IPS-18a (cell line): ENCODE data around the gene COL15A1.

ENCODE experiments used
- H3K27ac ChIP-seq: one replicate; pipeline ENCODE4 v1.5.1; 2013; ENCODE audit warnings: low read length
- H3K27me3 ChIP-seq: one replicate; pipeline ENCODE4 v1.6.1; 2013; ENCODE audit warnings: mild to moderate bottlenecking, low read length; ENCODE audit not compliant: control insufficient read depth, insufficient read depth
- H3K36me3 ChIP-seq: one replicate; pipeline ENCODE4 v1.6.1; 2013; ENCODE audit warnings: low read depth, low read length; ENCODE audit not compliant: control insufficient read depth
- H3K4me1 ChIP-seq: one replicate; pipeline ENCODE4 v1.6.1; 2013; ENCODE audit warnings: low read depth, low read length; ENCODE audit not compliant: control insufficient read depth
- H3K4me3 ChIP-seq: one replicate; pipeline ENCODE4 v1.5.1; 2013; ENCODE audit warnings: low read length
- H3K9ac ChIP-seq: one replicate; pipeline ENCODE4 v1.6.1; 2013; ENCODE audit warnings: mild to moderate bottlenecking, low read length, moderate library complexity
- H3K9me3 ChIP-seq: one replicate; pipeline ENCODE4 v1.6.1; 2013; ENCODE audit warnings: low read depth, low read length; ENCODE audit not compliant: control insufficient read depth

Gene COL15A1

GRCh38 chr9:99071313-99072039, 127.8 kb downstream of the COL15A1 start:
- H3K4me1 ChIP-seq = no peaks in the 10 kb centered on the region
- H3K27ac ChIP-seq = no peak overlapping the region
- H3K4me3 ChIP-seq = no peak overlapping the region
- H3K9ac ChIP-seq = no peak overlapping the region
- no peaks in the 10 kb centered on the region for H3K9me3 ChIP-seq
- H3K27me3 ChIP-seq = no peaks in the 10 kb centered on the region
- H3K36me3 ChIP-seq = no peaks in the 10 kb centered on the region

DNA sequence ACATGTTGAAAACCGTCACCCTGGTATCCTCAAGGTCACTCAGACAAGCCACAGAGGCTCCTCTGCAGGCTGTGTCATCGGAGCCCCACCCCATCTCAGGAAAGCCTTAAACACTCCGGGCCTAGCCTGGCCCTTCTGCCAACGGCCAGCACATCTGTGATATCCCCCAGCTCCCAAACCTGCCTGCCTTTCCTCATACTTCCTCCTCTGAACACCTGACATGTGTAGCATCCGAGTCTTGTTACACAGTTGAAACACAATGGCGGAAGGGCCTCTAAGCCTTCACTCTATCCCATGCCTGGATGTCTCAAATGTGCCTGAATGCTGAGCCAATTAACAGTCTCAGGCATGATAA, 128.3 kb downstream of the COL15A1 start:
- no peaks in the 10 kb centered on the region for H3K9me3 ChIP-seq
- H3K27me3 ChIP-seq = no peaks in the 10 kb centered on the region
- H3K36me3 ChIP-seq = no peaks in the 10 kb centered on the region
- no peak overlapping the region for H3K9ac ChIP-seq
- H3K4me3 ChIP-seq = no peak overlapping the region
- H3K27ac ChIP-seq = no peak overlapping the region
- no peaks in the 10 kb centered on the region for H3K4me1 ChIP-seq

DNA sequence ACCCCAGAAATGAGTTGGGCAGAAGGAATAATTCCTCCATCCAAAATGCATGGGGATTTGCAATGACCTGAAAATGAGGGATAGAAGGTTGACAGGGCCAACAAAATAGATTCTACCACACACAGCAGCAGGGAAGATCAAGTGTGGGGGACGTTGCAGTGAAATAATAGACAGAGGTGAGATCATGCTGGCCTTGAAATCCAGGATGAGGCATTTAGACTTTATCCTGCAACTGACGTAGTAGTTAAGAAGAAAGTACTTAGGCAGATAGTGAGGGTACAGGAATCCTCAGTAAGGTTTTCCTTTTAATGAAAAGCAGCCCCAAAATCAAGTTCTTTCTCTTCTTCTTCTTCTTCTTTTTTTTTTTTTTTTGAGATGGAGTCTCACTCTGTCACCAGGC, 129.6 kb downstream of the COL15A1 start:
- Histone ChIP-seq H3K9me3 (no peaks in the 10 kb centered on the region), H3K27me3 (no peaks in the 10 kb centered on the region), H3K36me3 (no peaks in the 10 kb centered on the region), H3K4me1 (no peaks in the 10 kb centered on the region), H3K4me3 (no peak overlapping the region), H3K27ac (no peak overlapping the region), H3K9ac (no peak overlapping the region)

DNA sequence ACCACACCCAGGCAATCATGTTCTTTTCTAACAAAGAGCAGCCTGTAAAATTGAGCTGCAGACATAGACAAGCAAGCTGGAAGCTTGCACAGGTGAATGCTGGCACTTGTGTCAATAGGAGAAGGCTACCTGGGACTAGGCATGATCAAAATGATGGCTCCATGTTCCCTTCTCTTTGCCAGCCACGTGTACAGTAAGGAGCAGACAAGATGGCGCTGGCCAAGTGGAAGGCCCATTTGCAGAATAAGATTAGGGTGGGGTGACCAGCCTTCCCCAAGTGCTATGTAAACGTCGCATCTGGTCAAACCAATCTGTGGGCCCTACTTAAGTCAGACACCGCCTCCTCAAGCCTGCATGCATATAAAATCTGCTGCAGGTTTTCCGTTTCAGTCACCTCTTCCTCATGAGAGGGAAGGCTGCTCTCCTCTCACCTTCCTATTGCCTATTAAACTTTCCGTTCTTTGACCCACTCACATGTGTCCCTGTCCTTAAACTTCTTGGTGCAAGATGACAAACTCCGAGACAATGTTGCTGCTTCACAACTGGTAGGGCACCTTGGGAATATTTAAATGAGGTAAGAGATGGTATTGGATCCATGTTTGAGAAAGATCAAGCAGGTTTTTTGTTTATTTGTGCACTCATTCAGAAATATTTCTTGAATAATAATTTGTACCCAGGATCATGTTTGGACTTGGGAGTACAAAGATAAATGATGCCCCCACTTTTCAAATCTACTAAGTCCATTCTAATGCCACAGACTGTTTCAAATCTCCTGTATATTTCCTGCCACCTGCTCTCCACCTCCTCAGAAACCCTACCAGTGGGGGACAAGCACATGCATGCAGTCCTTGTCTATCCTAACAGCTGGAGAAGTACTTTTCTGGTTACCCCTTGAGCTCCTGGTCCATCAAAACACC, 130.5 kb downstream of the COL15A1 start:
- Histone ChIP-seq H3K27me3 (no peaks in the 10 kb centered on the region), H3K27ac (no peak overlapping the region), H3K9ac (no peak overlapping the region), H3K4me3 (no peak overlapping the region), H3K4me1 (peaks cover 6% of the 10 kb centered on the region), H3K9me3 (no peaks in the 10 kb centered on the region), H3K36me3 (no peaks in the 10 kb centered on the region)

- no peak overlapping the region for H3K9ac ChIP-seq
- H3K4me3 ChIP-seq = no peak overlapping the region
- H3K27me3 ChIP-seq = no peaks in the 10 kb centered on the region
- H3K27ac ChIP-seq = no peak overlapping the region
- no peaks in the 10 kb centered on the region for H3K9me3 ChIP-seq
- peaks cover 6% of the 10 kb centered on the region for H3K4me1 ChIP-seq
- no peaks in the 10 kb centered on the region for H3K36me3 ChIP-seq
Observed at GRCh38 chr9:99074902-99075245, 131.2 kb downstream of the COL15A1 start.

DNA sequence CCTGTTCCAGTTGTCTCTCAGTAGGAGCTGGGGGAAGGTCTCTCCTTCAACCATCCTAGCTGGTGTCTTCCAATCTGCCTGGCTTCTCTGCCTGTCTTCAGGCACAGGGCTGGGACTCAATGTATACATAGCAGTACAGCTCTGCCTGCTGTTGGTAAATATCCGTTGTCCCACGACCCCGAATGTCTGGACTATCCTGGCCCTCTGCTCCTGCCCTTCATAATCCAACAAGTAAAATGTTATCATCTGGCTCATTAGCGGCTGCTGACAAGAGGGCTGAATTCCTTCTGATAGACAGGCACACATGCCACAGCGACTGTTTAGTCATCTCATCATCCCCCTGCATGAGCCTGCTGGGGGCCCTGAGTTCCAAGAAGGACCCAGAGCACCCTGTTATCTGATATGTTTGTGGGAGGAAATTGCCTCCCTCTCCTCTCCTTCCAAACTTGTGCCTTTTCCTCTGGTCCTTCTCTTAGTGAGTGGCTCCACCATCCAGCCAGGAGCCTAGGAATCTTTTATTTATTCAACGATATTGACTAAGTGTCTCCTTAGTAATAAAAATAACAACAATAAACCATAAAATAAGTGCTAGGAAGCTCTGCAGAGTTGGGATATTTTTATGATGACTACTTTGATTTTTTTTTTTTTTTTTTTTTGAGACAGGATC, 131.7 kb downstream of the COL15A1 start:
- Histone ChIP-seq H3K4me3 (no peak overlapping the region), H3K4me1 (peaks cover 6% of the 10 kb centered on the region), H3K27me3 (no peaks in the 10 kb centered on the region), H3K36me3 (no peaks in the 10 kb centered on the region), H3K9me3 (no peaks in the 10 kb centered on the region), H3K9ac (no peak overlapping the region), H3K27ac (no peak overlapping the region)

DNA sequence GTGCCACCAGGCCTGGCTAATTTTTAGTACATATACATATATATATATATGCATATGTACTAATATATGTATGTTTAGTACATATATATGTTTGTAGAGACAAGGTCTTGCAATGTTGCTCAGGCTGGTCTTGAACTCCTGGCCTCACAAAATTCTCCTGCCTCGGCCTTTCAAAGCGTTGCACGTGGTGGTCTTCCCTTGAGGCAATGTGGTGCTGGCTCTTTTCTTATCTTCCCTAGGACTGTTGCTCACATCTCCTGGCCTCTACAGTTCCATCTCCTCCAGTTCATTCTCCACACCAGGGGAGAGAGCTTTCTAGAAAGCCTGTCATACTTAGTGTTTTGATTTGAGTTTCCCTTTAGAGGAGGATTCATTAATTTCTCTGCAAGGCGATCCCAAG, 132.3 kb downstream of the COL15A1 start:
- H3K4me3 ChIP-seq = no peak overlapping the region
- no peaks in the 10 kb centered on the region for H3K36me3 ChIP-seq
- no peak overlapping the region for H3K9ac ChIP-seq
- no peak overlapping the region for H3K27ac ChIP-seq
- H3K27me3 ChIP-seq = no peaks in the 10 kb centered on the region
- no peaks in the 10 kb centered on the region for H3K9me3 ChIP-seq
- H3K4me1 ChIP-seq = peaks cover 6% of the 10 kb centered on the region

DNA sequence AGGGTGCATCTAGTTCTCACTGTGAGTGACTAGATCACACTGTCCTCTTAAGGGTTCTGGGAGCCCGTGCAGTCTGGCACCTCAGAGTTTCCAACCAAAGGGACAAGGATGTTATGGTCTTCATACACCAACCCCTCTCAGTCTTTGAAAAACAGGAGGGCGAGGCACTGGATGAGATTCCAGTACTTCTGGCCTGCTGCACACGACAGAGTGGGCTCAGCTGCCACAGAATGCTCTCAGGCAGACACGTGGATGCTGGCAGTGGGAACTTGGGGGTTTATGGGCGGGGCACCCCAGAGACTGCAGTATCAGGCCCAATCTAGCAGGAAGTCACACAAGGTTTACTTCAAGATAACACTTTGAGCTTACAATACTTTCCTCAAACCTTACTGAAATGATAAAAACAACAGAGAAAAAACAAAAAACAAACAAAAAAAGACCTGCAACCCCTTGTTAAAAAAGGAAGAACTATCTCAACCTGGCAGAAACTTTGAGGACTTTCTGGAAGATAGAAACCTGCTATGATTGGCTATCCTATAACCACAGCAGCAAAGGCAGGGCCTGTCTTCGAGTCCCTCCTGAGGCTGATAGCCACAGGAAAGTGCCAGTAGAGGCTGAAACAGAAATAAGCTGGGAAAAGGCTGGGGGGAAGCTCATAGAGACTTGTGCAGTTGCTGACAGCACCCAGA, 132.9 kb downstream of the COL15A1 start:
- no peaks in the 10 kb centered on the region for H3K36me3 ChIP-seq
- H3K4me1 ChIP-seq = peaks cover 6% of the 10 kb centered on the region
- H3K27ac ChIP-seq = no peak overlapping the region
- H3K9ac ChIP-seq = no peak overlapping the region
- no peaks in the 10 kb centered on the region for H3K27me3 ChIP-seq
- no peak overlapping the region for H3K4me3 ChIP-seq
- no peaks in the 10 kb centered on the region for H3K9me3 ChIP-seq

DNA sequence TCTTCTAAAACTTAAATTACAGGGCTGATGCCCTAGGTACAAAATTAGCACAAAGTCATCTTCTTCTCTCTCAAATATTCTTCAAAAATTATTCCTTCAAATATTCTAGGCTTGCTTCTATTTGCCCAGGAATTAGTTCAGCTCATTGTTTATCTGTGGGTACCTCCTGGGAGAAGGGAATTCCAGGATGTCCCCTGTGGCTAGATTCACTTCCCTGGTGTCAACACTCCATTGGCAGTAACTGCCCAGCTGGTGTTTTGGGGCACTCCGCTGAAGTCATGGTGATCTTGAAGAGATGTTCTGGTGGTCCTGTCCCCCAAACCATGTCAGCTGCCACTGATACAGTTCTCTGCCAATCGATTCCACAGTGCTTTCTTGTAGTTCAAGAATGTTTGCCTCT, 135.0 kb downstream of the COL15A1 start:
- H3K27ac ChIP-seq = no peak overlapping the region
- H3K4me1 ChIP-seq = peaks cover 6% of the 10 kb centered on the region
- no peak overlapping the region for H3K4me3 ChIP-seq

DNA sequence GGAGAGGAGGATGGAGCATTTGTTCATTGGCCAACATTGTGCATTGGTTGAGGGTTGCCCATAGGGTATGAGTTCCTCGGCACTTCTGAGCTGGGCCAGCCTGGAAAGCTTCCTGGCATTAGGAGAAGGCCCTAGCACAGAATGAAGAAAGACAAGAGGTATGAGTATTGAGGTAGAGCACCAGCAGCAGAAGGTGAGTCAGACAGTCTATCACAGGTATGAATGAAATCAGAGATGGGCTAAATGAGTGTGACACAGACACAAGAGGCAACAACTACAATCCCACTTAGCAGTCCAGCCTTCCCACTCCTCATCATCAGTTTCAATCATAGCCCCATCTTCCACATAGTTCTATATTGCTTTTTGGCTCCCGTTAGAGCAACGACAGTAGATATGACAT, 135.8 kb downstream of the COL15A1 start:
- no peaks in the 10 kb centered on the region for H3K9me3 ChIP-seq
- peaks cover 6% of the 10 kb centered on the region for H3K4me1 ChIP-seq
- H3K27ac ChIP-seq = no peak overlapping the region
- no peak overlapping the region for H3K9ac ChIP-seq
- H3K27me3 ChIP-seq = no peaks in the 10 kb centered on the region
- H3K4me3 ChIP-seq = no peak overlapping the region
- no peaks in the 10 kb centered on the region for H3K36me3 ChIP-seq

More for the DNA sequence above, 135.0 kb downstream of the COL15A1 start:
- Histone ChIP-seq H3K27me3 (no peaks in the 10 kb centered on the region), H3K9ac (no peak overlapping the region), H3K9me3 (no peaks in the 10 kb centered on the region), H3K36me3 (no peaks in the 10 kb centered on the region)

DNA sequence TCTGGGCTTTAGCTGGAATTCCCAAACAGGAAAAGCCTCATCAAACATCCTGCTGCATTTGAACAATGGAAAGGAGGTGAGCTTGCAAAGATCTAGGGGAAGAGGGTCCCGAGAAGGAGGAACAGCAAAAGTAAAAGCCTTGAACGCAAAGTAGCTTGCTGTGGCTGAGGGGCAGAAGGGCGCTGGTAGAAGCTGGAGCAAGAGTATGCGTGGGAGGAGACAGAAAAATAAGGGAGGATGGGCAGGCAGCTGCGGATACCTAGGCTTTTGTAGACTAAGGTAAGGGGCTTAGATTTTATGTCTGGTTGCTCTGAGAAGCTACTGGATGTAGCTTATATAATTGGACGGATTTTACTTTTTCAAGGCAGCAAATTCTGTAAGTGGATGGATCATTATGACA, 139.3 kb downstream of the COL15A1 start:
- Histone ChIP-seq H3K36me3 (no peaks in the 10 kb centered on the region), H3K4me3 (no peak overlapping the region), H3K4me1 (peaks cover 6% of the 10 kb centered on the region), H3K27me3 (no peaks in the 10 kb centered on the region), H3K9ac (no peak overlapping the region), H3K27ac (no peak overlapping the region), H3K9me3 (no peaks in the 10 kb centered on the region)
